Natural killer cell (primary cell): ENCODE data around the gene LRP1B. TPM values are rescaled to one million over a fixed set of nuclear protein-coding genes. Genes with fewer than 3 reads are reported as not detected.

Source experiments
- ATAC-seq, 3 donors: fragments of 150-1000 bp in 2 of 3; fragments of 200-7000 bp in 1 of 3; cut with Tn5 transposase; 1 replicate in 1 of 3; 2 replicates in 2 of 3; pipeline ENCODE4 v1.10.0; 2021; ENCODE audit warnings: mild to moderate bottlenecking in 2 of 3, moderate library complexity in 2 of 3
- DNase-seq, 2 donors: peaks; one replicate each; pipeline versions ENCODE4 v3.0.0 to v3.0.0-alpha.2; 2013 to 2021; ENCODE audit warnings: mixed read lengths in 1 of 2
- H3K27ac ChIP-seq: one replicate; pipeline ENCODE4 v1.5.1; 2013; ENCODE audit warnings: mild to moderate bottlenecking, low read length
- H3K27me3 ChIP-seq: one replicate; pipeline ENCODE4 v1.6.1; 2013; ENCODE audit warnings: low read length; ENCODE audit not compliant: control insufficient read depth, insufficient read depth
- H3K36me3 ChIP-seq: one replicate; pipeline ENCODE4 v1.6.1; 2013; ENCODE audit warnings: low read length; ENCODE audit not compliant: control insufficient read depth, insufficient read depth
- H3K4me1 ChIP-seq: one replicate; pipeline ENCODE4 v1.6.1; 2013; ENCODE audit warnings: low read length; ENCODE audit not compliant: control insufficient read depth, insufficient read depth
- H3K4me3 ChIP-seq: one replicate; pipeline ENCODE4 v1.5.1; 2013; ENCODE audit warnings: low read length
- H3K9me3 ChIP-seq: one replicate; pipeline ENCODE4 v1.6.1; 2013; ENCODE audit warnings: low read length; ENCODE audit not compliant: control insufficient read depth, insufficient read depth
- H3K27ac Mint-ChIP-seq, 2 donors: one replicate each; pipeline ENCODE4 v1.8.0; 2022; ENCODE audit warnings: mild to moderate bottlenecking in 2 of 2, mixed read lengths in 2 of 2, moderate library complexity in 1 of 2
- H3K27me3 Mint-ChIP-seq, 2 donors: one replicate each; pipeline ENCODE4 v1.8.0; 2022; ENCODE audit warnings: low read depth in 2 of 2, mixed read lengths in 2 of 2
- H3K36me3 Mint-ChIP-seq: one replicate; pipeline ENCODE4 v1.8.0; 2022; ENCODE audit warnings: mixed read lengths
- H3K4me1 Mint-ChIP-seq, 2 donors: one replicate each; pipeline ENCODE4 v1.8.0; 2022; ENCODE audit warnings: mixed read lengths in 2 of 2
- H3K4me3 Mint-ChIP-seq: one replicate; pipeline ENCODE4 v1.8.0; 2022; ENCODE audit warnings: mild to moderate bottlenecking, moderate library complexity, mixed read lengths
- H3K9me3 Mint-ChIP-seq, 2 donors: one replicate each; pipeline ENCODE4 v1.8.0; 2022; ENCODE audit warnings: mixed read lengths in 2 of 2
- WGBS: methylation state at CpG from one replicate; pipeline ENCODE4 v1.1.7; 2013; ENCODE audit warnings: missing lambda C conversion rate; ENCODE audit not compliant: insufficient coverage; 5-methylcytosine and 5-hydroxymethylcytosine counted together
- intact Hi-C: fragments of 100-400 bp; cut with micrococcal nuclease; formaldehyde crosslinking; loops from one replicate; pipeline ENCODE4 v1.14.2; 2022
- total RNA-seq, 4 donors: library from RNA; stranded (reverse); fragments of 120-200 nt in 1 of 4; gene quantifications; one replicate each; pipeline versions ENCODE4 v1.2.3 to v1.2.4, GENCODE V29; 2013 to 2022
- TF ChIP-seq, protein P1 (sequence below): fragments of 200-600 bp; IDR thresholded peaks from one replicate; pipeline ENCODE4 v1.8.0; 2022; ENCODE audit warnings: antibody characterized with exemption

LRP1B gene
- total RNA-seq, 3 donors from 2014 or later (not counting 1 experiment from before 2014, with no cell fraction given), result 0.05 TPM; not detected in 2

DNA sequence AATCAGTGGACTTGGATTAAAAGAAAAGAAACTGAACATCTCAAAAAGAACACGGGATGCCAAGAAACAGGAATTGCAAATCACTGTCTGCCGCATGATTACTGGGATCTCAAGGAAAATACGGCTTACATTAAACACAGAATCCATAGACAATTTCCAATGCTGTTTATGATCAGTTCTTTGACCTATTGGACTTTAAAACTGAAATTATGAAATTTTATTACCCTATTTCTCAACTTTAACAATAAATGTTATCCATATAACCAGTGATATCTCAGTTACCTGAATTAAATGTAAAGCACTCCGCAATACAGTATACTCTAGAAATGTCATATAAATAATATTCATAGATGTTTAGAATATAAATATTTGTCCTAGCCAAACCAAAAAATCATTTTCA lies 1793.8 kb downstream of the LRP1B start:
- H3K27ac Mint-ChIP-seq, result no peak overlapping the region
- Histone ChIP-seq H3K36me3 (no peaks in the 10 kb centered on the region), H3K4me1 (no peaks in the 10 kb centered on the region), H3K9me3 (no peaks in the 10 kb centered on the region), H3K4me3 (no peak overlapping the region), H3K27me3 (no peaks in the 10 kb centered on the region), H3K27ac (no peak overlapping the region)
- H3K9me3 Mint-ChIP-seq, result peaks cover 14 to 21% of the 10 kb centered on the region in 2 donors
- TF ChIP-seq, protein P1, sequence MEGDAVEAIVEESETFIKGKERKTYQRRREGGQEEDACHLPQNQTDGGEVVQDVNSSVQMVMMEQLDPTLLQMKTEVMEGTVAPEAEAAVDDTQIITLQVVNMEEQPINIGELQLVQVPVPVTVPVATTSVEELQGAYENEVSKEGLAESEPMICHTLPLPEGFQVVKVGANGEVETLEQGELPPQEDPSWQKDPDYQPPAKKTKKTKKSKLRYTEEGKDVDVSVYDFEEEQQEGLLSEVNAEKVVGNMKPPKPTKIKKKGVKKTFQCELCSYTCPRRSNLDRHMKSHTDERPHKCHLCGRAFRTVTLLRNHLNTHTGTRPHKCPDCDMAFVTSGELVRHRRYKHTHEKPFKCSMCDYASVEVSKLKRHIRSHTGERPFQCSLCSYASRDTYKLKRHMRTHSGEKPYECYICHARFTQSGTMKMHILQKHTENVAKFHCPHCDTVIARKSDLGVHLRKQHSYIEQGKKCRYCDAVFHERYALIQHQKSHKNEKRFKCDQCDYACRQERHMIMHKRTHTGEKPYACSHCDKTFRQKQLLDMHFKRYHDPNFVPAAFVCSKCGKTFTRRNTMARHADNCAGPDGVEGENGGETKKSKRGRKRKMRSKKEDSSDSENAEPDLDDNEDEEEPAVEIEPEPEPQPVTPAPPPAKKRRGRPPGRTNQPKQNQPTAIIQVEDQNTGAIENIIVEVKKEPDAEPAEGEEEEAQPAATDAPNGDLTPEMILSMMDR, result no peak
- H3K4me1 Mint-ChIP-seq, result no peaks in the 10 kb centered on the region
- H3K36me3 Mint-ChIP-seq, result no peaks in the 10 kb centered on the region
- no peak overlapping the region for H3K4me3 Mint-ChIP-seq
- DNase-seq (no peak), ATAC-seq (no peak)
- 80% methylated on average over 3 of the region's 4 CpGs for WGBS
- no peaks in the 10 kb centered on the region for H3K27me3 Mint-ChIP-seq
- intact Hi-C loops, result no loop called here

DNA sequence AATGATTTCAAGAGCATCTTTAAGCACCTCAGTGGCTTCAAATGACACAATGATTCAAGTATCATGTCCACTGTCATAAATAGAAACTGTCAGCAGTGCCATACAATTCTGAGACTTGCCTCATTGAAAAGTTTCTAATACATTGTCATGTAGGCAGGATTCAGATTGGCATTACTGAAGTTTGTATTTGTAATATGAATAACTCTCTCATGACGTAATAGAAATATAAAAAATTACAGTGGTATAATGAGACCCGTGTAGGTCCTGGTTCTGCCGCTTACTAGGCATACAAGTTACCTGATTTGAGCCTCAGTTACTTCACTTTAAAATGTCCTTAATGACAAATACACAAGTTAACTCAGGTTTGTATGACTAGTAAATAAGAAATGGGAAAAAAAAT lies 1814.5 kb downstream of the LRP1B start:
- TF ChIP-seq, protein P1, result no peak
- H3K27ac ChIP-seq, result no peak overlapping the region
- intact Hi-C loops, result no loop called here
- no peaks in the 10 kb centered on the region for H3K9me3 ChIP-seq
- DNase-seq, result no peak
- WGBS, result 75% methylated on average over 1 of the region's 3 CpGs
- H3K4me1 ChIP-seq, result no peaks in the 10 kb centered on the region
- H3K4me3 Mint-ChIP-seq, result no peak overlapping the region
- peaks cover 10 to 12% of the 10 kb centered on the region in 2 donors for H3K9me3 Mint-ChIP-seq
- H3K27me3 Mint-ChIP-seq, result no peaks in the 10 kb centered on the region
- H3K4me1 Mint-ChIP-seq, result no peaks in the 10 kb centered on the region
- H3K27ac Mint-ChIP-seq, result no peak overlapping the region
- no peaks in the 10 kb centered on the region for H3K27me3 ChIP-seq
- ATAC-seq, result no peak
- no peak overlapping the region for H3K4me3 ChIP-seq
- no peaks in the 10 kb centered on the region for H3K36me3 ChIP-seq
- H3K36me3 Mint-ChIP-seq, result no peaks in the 10 kb centered on the region

DNA sequence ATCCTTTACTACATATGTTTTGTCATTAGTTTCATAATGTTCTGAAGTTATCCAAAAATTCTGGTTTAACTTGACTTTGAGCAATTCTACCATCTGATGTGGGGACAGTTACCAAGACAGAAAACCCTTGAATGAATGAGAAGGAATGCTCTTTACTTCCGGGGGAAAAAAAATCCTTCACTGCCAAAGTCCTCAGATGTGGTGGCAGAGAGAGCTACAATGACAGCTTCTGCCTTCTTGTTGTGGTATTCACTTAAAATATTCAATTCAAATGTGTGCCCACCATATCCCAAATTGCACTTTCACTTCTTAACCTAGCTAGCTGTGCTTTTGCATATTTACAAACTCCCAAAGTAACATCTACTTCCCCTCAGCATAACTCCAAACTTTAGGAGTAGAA lies 1818.9 kb downstream of the LRP1B start:
- Mint-ChIP-seq H3K4me1 (no peaks in the 10 kb centered on the region), H3K27ac (no peak overlapping the region), H3K27me3 (no peaks in the 10 kb centered on the region), H3K4me3 (no peak overlapping the region), H3K9me3 (peaks cover 5 to 8% of the 10 kb centered on the region in 2 donors), H3K36me3 (no peaks in the 10 kb centered on the region)
- Histone ChIP-seq H3K27me3 (no peaks in the 10 kb centered on the region), H3K9me3 (no peaks in the 10 kb centered on the region), H3K4me3 (no peak overlapping the region), H3K27ac (no peak overlapping the region), H3K4me1 (no peaks in the 10 kb centered on the region), H3K36me3 (no peaks in the 10 kb centered on the region)
- ATAC-seq (no peak), DNase-seq (no peak)
- intact Hi-C loops, result no loop called here
- WGBS, result 56% methylated on average over 1 of the region's 1 CpG
- TF ChIP-seq, protein P1, result no peak

DNA sequence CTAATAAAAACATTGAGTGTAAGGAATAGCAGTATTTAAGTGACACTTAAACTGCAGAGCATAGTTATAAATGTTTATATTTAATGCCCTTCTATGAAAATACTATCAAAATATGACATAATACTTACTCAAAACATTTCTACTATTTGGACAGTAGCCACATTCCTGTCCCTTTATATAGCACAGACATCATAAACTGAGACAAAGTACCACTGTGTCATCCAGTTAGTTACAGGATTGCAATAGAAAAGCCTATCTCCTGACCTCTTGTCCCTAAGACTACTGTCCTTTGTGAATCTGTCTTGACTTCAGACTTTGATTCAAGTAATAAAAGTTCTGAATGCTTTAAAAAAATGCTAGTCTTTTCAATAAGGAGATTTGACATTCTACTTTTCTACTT lies 1822.1 kb downstream of the LRP1B start:
- Histone ChIP-seq H3K9me3 (no peaks in the 10 kb centered on the region), H3K27ac (no peak overlapping the region), H3K36me3 (no peaks in the 10 kb centered on the region), H3K4me3 (no peak overlapping the region), H3K4me1 (no peaks in the 10 kb centered on the region), H3K27me3 (no peaks in the 10 kb centered on the region)
- TF ChIP-seq, protein P1, result no peak
- H3K27me3 Mint-ChIP-seq, result no peaks in the 10 kb centered on the region
- intact Hi-C loops, result no loop called here
- H3K27ac Mint-ChIP-seq, result no peak overlapping the region
- H3K9me3 Mint-ChIP-seq, result peaks cover 4 to 10% of the 10 kb centered on the region in 2 donors
- no peaks in the 10 kb centered on the region for H3K4me1 Mint-ChIP-seq
- no peaks in the 10 kb centered on the region for H3K36me3 Mint-ChIP-seq
- no peak overlapping the region for H3K4me3 Mint-ChIP-seq
- no peak for DNase-seq
- no peak for ATAC-seq
